Measurements from ENCODE around the gene C19orf85.
"Not testable (repeated sequence)": the region's sequence is repeated elsewhere in the genome, so short reads cannot be mapped to it uniquely, and the experiment has no call there.

Gene C19orf85

DNA sequence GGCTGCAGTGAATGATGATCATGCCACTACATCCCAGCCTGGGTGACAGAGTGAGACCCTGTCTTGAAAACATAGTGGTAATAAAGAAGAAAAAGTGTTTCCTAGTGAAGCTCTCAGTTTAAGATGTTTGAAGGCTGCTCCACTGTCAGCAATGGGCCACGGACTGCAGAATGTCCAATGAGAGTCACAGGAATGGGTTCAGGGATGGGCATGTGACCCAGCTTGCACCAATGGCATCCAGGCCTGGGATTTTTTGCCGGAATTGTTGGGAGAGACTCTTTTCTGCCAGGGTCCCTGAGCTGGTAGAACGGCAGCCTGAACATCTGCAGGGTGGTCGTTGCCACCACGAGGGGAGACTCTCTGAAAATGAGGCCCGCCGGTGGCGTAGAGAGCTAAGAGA, 27.7 kb downstream of the C19orf85 start:
- DNase-seq: no peak

DNA sequence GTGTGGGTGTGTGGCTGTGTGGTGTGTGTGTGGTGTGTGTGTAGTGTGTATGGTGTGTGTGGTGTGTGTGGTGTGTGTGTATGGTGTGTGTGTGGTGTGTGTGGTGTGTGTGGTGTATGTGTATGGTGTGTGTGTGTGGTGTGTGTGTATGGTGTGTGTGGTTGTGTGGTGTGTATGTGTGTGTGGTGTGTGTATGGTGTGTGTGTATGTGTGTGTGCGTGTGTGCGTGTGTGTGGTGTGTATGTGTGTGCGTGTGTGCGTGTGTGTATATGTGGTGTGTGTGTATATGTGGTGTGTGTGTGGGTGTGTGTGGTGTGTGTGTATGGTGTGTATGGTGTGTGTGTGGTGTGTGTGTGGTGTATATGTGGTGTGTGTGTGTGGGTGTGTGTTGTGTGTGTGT, 29.5 kb downstream of the C19orf85 start:
- DNase-seq: no peak

DNA sequence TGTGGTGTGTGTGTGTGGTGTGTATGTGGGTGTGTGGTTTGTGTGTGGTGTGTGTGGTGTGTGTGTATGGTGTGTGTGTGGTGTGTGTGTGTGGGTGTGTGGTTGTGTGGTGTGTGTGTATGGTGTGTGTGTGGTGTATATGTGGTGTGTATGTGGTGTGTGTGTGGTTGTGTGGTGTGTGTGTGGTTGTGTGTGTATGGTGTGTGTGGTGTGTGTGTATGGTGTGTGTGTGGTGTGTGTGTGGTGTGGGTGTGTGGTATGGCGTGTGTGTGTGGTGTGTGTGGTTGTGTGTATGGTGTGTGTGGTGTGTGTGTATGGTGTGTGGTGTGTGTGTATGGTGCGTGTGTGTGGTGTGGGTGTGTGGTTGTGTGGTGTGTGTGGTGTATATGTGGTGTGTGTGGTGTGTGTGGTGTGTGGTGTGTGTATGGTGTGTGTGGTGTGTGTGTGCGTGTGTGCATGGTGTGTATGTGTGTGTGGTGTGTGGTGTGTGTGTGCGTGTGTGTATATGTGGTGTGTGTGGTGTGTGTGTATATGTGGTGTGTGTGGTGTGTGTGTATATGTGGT, 30.1 kb downstream of the C19orf85 start:
- no peak for DNase-seq

DNA sequence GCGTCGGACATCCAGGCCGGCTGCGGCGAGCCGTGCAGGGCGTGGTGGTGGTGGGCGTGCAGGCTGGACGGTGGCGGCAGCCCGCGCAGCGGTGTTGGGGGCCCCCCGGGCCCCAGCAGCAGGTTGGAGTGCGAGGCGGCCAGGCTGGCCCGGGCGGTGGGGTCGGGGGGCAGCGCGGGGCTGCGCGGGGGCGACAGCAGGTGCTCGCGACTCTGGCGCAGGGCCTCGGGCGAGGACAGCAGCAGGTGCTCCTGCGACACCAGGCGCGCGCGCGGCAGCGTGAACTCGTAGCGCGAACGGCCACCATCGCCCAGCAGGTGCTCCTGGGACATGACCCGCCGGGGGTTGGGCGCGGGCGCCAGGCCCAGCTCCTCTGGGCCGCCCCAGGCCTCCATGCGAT, 31.3 kb downstream of the C19orf85 start:
- no peak for DNase-seq

DNA sequence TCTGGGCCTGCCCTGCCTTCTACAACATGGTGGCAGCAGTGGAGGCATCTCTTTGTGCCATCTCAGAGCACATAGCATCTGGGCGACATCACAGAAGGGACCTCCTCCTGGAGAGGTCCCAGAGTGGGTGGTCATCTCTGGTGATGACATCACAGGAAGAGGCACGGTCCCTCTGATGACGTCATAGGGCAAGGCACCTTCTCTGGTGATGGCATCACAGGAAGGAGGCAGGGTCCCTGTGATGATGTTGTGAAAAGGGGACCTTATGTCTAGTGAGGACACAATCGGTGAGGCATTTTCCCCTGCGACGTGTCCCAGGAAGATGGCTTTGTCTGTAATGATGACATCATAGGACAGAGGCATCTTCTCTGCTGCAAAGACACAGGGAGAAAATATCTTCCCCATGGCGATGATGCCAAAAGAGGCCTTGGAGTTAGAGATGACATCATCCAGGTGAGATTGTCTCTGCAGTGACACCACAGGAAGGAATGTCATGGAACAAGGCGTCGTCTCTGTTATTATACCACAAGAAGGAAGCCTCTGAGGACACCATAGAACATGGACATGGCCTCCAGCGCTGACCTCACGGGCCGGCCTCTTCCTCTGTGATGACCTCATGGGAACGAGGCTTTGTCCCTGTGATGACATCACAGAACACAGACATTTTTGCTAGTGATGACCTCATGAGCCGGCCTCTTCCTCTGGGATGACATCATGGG, 32.2 kb downstream of the C19orf85 start:
- DNase-seq: no peak

DNA sequence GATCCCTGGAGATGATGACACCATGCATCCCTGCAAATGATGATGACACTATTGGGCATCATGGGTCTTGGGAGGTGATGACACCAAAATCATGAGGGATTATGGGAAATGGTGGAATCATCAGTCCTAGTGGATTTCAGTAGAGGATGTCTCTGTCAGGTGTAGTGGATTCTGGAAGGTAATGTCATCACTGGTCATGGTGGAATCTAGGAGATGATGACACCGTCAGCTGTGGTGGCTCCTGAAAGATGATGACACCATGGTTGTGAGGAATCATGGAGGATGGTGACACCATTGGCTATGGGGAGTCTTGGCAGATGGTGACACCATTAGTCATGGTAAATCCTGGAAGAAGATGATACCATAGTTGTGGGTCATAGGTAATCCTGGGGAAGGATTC, 33.4 kb downstream of the C19orf85 start:
- no peak for DNase-seq

DNA sequence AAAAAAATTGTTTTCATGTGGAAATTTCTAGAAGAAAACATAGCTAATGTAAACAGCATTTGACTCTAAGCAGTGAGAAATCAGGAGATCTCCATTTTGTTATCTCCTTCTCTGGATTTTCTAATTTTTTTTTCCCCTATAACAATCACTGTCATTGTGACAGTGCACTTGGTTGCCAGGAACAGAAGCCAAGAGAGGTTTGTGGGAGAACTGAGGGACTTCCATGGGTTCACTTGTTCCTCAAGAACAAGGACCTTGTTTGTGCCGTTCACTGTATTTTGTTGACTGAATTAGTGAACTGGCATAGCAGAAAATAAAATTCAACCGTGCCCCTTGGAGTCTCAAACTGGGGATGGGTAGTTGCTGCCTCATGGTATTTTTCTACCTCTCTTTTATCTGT, 38.5 kb downstream of the C19orf85 start:
- DNase-seq: no peak

DNA sequence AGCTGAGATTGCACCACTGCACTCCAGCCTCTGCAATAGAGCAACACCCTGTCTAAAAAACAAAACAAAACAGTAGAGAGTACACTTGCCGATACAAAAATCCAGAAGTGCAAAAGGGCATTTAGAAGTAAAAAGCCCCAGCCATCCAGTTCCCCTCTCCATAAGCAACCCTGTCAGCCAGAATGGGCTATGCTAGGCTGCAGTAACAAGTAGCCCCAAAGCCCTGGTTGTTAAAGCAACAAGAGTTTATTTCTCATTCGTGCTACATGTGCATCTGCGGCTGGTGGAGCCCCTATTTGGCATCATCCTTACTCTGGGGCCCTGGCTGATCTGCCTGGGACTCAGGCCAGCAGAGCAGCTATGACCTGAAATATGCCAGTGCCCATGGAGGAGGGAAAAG, 40.0 kb downstream of the C19orf85 start:
- no peak for DNase-seq

- no peak for DNase-seq
Measured at GRCh38 chr19:55423225-55424005, 41.1 kb downstream of the C19orf85 start.

- DNase-seq: not testable (repeated sequence)
Measured at GRCh38 chr19:55421281-55421680, 43.3 kb downstream of the C19orf85 start.

DNA sequence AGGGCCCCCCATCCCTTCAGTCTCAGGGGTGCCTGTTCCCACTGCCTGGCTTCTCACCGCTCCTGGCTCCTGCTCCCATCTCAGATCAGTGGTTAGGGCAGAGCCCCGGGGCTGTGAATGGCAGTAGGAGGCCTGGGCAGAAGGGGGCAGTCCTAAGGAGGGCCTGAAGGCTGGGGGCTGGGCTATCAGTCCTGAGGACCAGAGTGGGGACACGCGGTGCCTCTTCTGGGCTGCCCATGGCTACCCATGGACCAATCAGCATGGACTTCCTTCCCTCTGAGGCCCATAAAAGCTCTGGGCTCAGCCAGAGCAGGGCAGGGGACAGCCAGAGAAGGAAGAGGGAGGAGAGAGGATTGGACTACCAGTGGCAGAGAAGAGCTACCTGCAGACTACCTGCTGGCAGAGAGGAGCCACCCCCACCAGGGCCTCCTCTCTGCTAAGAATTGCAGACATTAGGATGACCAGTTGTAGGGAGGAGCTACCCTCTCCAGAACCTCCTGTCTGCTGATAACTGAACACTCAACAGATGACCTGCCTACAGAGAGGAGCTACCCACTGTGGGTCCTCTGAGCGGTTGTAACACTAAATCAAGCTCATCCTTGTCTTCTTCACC, 44.8 kb downstream of the C19orf85 start:
- DNase-seq: no peak

GRCh38 chr19:55419103-55419502, 45.4 kb downstream of the C19orf85 start:
- DNase-seq: no peak

GRCh38 chr19:55418185-55418584, 46.4 kb downstream of the C19orf85 start:
- DNase-seq: peak; percentile 80
